Ovary (tissue), 3 donors: ENCODE results near the gene CORO1C.

Experiments used
- EP300 ChIP-seq: sonication (generic); formaldehyde crosslinking; IDR thresholded peaks from one replicate; pipeline ENCODE4 v1.6.1; 2017; ENCODE audit warnings: antibody characterized with exemption
- POLR2A ChIP-seq: fragments of 450-650 bp; IDR thresholded peaks from one replicate; pipeline ENCODE4 v1.6.1; 2017; ENCODE audit warnings: antibody characterized with exemption, mild to moderate bottlenecking, moderate library complexity
- TF ChIP-seq, protein P1 (sequence below), 3 donors: fragments of 450-650 bp in 2 of 3; fragments of 200-600 bp in 1 of 3; IDR thresholded peaks; one replicate each; pipeline versions ENCODE4 v1.5.1 to v1.8.0; 2016 to 2022; ENCODE audit warnings: antibody characterized with exemption in 3 of 3, mild to moderate bottlenecking in 1 of 3
- donor health status: DM: no; HTN: no; CAD: no.

DNA sequence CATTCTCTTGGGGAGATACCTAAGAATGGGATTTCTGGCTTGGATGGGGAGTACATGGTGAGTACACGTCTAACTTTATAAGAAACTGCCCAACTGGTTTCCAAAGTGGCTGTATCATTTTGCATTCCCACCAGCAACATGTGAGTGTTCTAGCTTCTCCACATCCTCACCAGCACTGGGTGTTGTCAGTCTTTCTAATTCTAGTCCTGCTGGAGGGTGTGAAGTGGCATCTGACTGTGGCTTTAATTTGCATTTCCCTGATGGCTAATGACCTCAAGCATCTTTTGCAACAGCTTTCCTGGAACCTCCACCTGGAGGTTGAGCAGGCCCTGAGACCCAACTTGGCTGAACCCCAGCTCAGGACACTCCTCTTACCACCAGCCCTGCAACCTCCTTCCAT is 115.4 kb downstream of the CORO1C start:
- TF ChIP-seq POLR2A (no peak), EP300 (no peak)
- TF ChIP-seq, protein P1, sequence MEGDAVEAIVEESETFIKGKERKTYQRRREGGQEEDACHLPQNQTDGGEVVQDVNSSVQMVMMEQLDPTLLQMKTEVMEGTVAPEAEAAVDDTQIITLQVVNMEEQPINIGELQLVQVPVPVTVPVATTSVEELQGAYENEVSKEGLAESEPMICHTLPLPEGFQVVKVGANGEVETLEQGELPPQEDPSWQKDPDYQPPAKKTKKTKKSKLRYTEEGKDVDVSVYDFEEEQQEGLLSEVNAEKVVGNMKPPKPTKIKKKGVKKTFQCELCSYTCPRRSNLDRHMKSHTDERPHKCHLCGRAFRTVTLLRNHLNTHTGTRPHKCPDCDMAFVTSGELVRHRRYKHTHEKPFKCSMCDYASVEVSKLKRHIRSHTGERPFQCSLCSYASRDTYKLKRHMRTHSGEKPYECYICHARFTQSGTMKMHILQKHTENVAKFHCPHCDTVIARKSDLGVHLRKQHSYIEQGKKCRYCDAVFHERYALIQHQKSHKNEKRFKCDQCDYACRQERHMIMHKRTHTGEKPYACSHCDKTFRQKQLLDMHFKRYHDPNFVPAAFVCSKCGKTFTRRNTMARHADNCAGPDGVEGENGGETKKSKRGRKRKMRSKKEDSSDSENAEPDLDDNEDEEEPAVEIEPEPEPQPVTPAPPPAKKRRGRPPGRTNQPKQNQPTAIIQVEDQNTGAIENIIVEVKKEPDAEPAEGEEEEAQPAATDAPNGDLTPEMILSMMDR (IDR thresholded peaks at IDR 0.05) = no peak
